Lung (tissue), 12 donors: ENCODE results near the gene FBXL16. TPM values are rescaled to one million over a fixed set of nuclear protein-coding genes. Genes with fewer than 3 reads are reported as not detected.

Source experiments
- ATAC-seq: fragments of 200-7000 bp; cut with Tn5 transposase; one replicate; pipeline ENCODE4 v1.9.1; 2020; ENCODE audit warnings: moderate number of reproducible peaks; ENCODE audit not compliant: insufficient read depth, low FRiP score
- DNase-seq, 3 donors: peaks; one replicate each; pipeline ENCODE4 v3.0.0-alpha.2; 2013 to 2017
- H3K27ac ChIP-seq, 2 donors: one replicate each; pipeline ENCODE4 v1.5.1; 2013; ENCODE audit warnings: mild to moderate bottlenecking in 2 of 2, moderate library complexity in 2 of 2, control low read depth in 1 of 2, inconsistent platforms in 1 of 2, low read depth in 1 of 2, low read length in 1 of 2
- H3K27me3 ChIP-seq, 3 donors: one replicate each; pipeline ENCODE4 v1.5.1; 2013; ENCODE audit warnings: low read length in 2 of 3; ENCODE audit not compliant: control insufficient read depth in 3 of 3, insufficient read depth in 3 of 3
- H3K36me3 ChIP-seq, 4 donors: one replicate each; pipeline ENCODE4 v1.5.1; 2013; ENCODE audit warnings: low read length in 4 of 4, mild to moderate bottlenecking in 1 of 4, moderate library complexity in 1 of 4; ENCODE audit not compliant: control insufficient read depth in 4 of 4, insufficient read depth in 4 of 4
- H3K4me1 ChIP-seq, 5 donors: one replicate each; pipeline ENCODE4 v1.5.1; 2013; ENCODE audit warnings: low read length in 5 of 5, mild to moderate bottlenecking in 2 of 5, moderate library complexity in 1 of 5; ENCODE audit not compliant: control insufficient read depth in 5 of 5, insufficient read depth in 5 of 5
- H3K4me3 ChIP-seq: one replicate; pipeline ENCODE4 v1.5.1; 2013; ENCODE audit warnings: mild to moderate bottlenecking, control low read depth, moderate library complexity
- H3K9ac ChIP-seq, 2 donors: one replicate each; pipeline ENCODE4 v1.5.1; 2013; ENCODE audit warnings: low read length in 2 of 2, control low read depth in 1 of 2; ENCODE audit not compliant: insufficient read depth in 1 of 2
- H3K9me3 ChIP-seq, 4 donors: one replicate each; pipeline ENCODE4 v1.5.1; 2013; ENCODE audit warnings: low read length in 3 of 4, mild to moderate bottlenecking in 1 of 4, moderate library complexity in 1 of 4; ENCODE audit not compliant: control insufficient read depth in 4 of 4, insufficient read depth in 3 of 4
- CTCF ChIP-seq: IDR thresholded peaks from 2 replicates; pipeline ENCODE4 v1.5.1; 2012; ENCODE audit warnings: mild to moderate bottlenecking; ENCODE audit errors: control extremely low read depth, extremely low read depth
- WGBS, 2 donors: extraction: QIAGEN DNeasy Blood & Tissue Kit; methylation state at CpG; one replicate each; pipeline ENCODE4 v1.1.7; 2013; 5-methylcytosine and 5-hydroxymethylcytosine counted together
- polyA plus RNA-seq, 2 donors: library from polyadenylated mRNA; stranded (reverse); fragments of 200-250 nt; gene quantifications; one replicate each; pipeline ENCODE4 v1.2.1, GENCODE V29; 2013
- total RNA-seq, 2 donors: library from RNA; depleted of rRNA in 1 of 2; stranded (reverse); fragments of >200 nt in 1 of 2; gene quantifications; one replicate each; pipeline ENCODE4 v1.2.1, GENCODE V29; 2014 to 2021
- donor health status: control.
- donor health status: control.
- donor health status: Bipolar disorder and iron deficiency.
- donor health status: healthy.
- donor health status: DM: yes; HTN: yes; CAD: no.

Gene FBXL16
- total and polyA plus RNA-seq, 4 donors = 0.14 to 7.4 (median 2.9) TPM

GRCh38 chr16:728131-728889 lies 22.7 kb upstream of the FBXL16 start:
- peak; percentile 23 for ATAC-seq
- Histone ChIP-seq H3K27me3 (peaks cover 0 to 7% (median 4%) of the 10 kb centered on the region in 3 donors), H3K4me1 (peaks cover 0 to 9% (median 3%) of the 10 kb centered on the region in 5 donors), H3K9me3 (no peaks in the 10 kb centered on the region), H3K27ac (no peak overlapping the region), H3K4me3 (no peak overlapping the region), H3K9ac (no peak overlapping the region), H3K36me3 (peaks cover 0 to 17% (median 3%) of the 10 kb centered on the region in 4 donors)
- 1 to 2% methylated on average over 68 to 80 of the region's 80 CpGs for WGBS, 2 donors
- peak; percentile 50 to 70 (median 67) for DNase-seq
- TF ChIP-seq CTCF = no peak

GRCh38 chr16:727291-727977 lies 21.8 kb upstream of the FBXL16 start:
- Histone ChIP-seq H3K9ac (no peak overlapping the region), H3K4me3 (peak overlapping the region; percentile 40), H3K4me1 (peaks cover 0 to 9% (median 3%) of the 10 kb centered on the region in 5 donors), H3K27ac (peak overlapping the region; percentile 8 to 13), H3K27me3 (peaks cover 0 to 7% (median 4%) of the 10 kb centered on the region in 3 donors), H3K9me3 (no peaks in the 10 kb centered on the region), H3K36me3 (peaks cover 0 to 13% (median 0%) of the 10 kb centered on the region in 4 donors)
- no peak for TF ChIP-seq CTCF
- ATAC-seq (no peak), DNase-seq (no peak)
- WGBS, 2 donors = 1% methylated on average over 55 to 61 of the region's 61 CpGs

- ATAC-seq = no peak
- peaks cover 0 to 12% (median 3%) of the 10 kb centered on the region in 5 donors for H3K4me1 ChIP-seq
- WGBS, 2 donors = 2 to 3% methylated on average over 50 to 88 of the region's 88 CpGs
- no peak within 1 kb of the TSS for H3K9ac ChIP-seq
- DNase-seq = peak in 2 of 3 donors; percentile 11 to 39
- H3K27me3 ChIP-seq = peaks cover 0 to 7% (median 4%) of the 10 kb centered on the region in 3 donors
- peak within 1 kb of the TSS; percentile 40 for H3K4me3 ChIP-seq
- H3K27ac ChIP-seq = peak within 1 kb of the TSS; percentile 8 to 13
- peaks cover 0 to 10% (median 0%) of the 10 kb centered on the region in 4 donors for H3K36me3 ChIP-seq
- no peaks in the 10 kb centered on the region for H3K9me3 ChIP-seq
- TF ChIP-seq CTCF = no peak
These were observed 21.1 kb upstream of the FBXL16 start, which contains the start of the genes CCDC78 and HAGHL for GRCh38 chr16:726438-727290. Gene CCDC78, minus strand, starts transcription at chr16:726443. Its CDS starts 76 bp downstream, at chr16:726367. Gene HAGHL, plus strand, starts transcription at chr16:727106. Its CDS starts 404 bp downstream, at chr16:727510.
